ENCODE measurements around the gene SULT1C2. TPM values are rescaled to one million over a fixed set of nuclear protein-coding genes. Genes with fewer than 3 reads are reported as not detected.

SULT1C2 gene
- total RNA-seq, result 0.07 and 0.23 TPM in 2 replicates

DNA sequence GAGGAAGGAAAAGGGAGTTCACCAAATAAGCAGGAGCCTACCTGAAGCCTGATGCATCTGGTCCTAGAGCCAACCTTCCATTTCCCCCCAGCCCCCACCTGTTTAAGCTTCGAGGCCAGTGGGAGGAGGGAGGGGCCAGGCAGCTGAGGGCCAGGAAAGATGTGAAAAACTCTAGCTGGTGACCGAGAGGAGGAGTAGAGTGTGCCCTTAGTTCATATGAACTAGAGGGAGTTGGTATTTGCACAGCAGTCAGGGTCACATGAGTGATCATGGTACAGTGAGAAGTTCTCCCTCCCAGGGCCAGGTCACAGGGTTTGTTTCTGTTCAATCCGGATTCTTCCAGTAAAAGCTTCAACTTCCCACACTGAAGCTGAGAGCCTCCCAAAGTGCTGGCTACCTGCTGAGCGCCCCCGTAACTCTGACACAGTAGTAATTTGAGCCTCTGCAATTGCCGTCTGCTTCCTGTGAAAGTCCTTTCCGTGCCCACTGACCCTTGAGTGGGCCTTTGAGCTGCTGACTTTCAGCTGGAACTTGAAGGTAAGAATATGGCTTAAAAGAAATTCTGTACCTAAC is at the start of gene SULT1C2:
SULT1C2 (plus strand) TSS at position 362 of the 573 bp plus-strand sequence. CDS start 4,773 bp downstream, outside the sequence.

DNA sequence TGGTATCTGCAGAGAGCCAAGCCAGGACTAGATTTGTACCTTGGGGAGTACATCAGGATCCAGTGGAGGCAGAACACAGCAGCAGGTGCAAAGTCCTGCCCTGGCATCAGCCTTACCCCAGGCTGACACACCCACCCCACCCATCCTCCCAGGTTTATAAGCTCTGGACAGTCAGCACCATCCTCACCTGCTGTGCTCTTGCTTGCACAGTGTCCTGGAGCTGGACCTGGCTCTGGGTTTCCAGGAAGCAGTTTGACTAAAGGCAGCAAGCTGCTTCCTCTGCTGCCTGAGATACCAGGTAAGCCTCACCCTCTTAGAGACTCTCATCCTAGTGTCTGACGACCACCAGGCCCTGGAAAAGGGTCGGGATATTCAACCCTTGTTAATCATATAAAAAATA is 48.9 kb upstream of the SULT1C2 start, which contains the start of gene SULT1C3:
SULT1C3 (plus strand) TSS at position 183 of the 400 bp plus-strand sequence. CDS start 7,227 bp downstream, outside the sequence.

Other genes with a start within 250 kb of the SULT1C2 start
- gene SULT1C3, start 48.9 kb upstream of the SULT1C2 start, total RNA-seq, result not detected in 2 replicates
- gene SULT1C4, start 89.1 kb downstream of the SULT1C2 start, total RNA-seq, result 0.13 and 0.17 TPM in 2 replicates
- 18.9 and 27.5 TPM in 2 replicates for gene GCC2, start 160.3 kb downstream of the SULT1C2 start, total RNA-seq
- 87.2 and 117 TPM in 2 replicates for gene LIMS1, start 245.6 kb downstream of the SULT1C2 start, total RNA-seq